Progenitor cell of endocrine pancreas (in vitro differentiated cells): ENCODE measurements around the gene PGPEP1. TPM values are rescaled to one million over a fixed set of nuclear protein-coding genes. Genes with fewer than 3 reads are reported as not detected.

ENCODE experiments used
- microRNA-seq: library from miRNA; unstranded; fragments of <30 nt; microRNA quantifications from one replicate; pipeline ENCODE4 v1.1.0, GENCODE V29; 2020; ENCODE audit warnings: borderline number of aligned reads; ENCODE audit not compliant: unreplicated experiment
- total RNA-seq: library from RNA; stranded (reverse); gene quantifications from 2 replicates; pipeline ENCODE4 v1.2.1, GENCODE V29; 2021

The PGPEP1 gene
- total RNA-seq, 1 donor from 2014 or later, result 51.3 TPM

Small RNA genes within 50 kb of the gene (microRNA-seq; reads per million reads assigned to microRNA genes)
- gene MIR3189, result not detected

Other genes with a start within 250 kb of the PGPEP1 start
- gene MAST3, start 242.8 kb upstream of the PGPEP1 start, total RNA-seq, result 10.7 and 11.1 TPM in 2 replicates
- 58.9 and 61.2 TPM in 2 replicates for gene PIK3R2, start 187.4 kb upstream of the PGPEP1 start, total RNA-seq
- gene IFI30, start 166.8 kb upstream of the PGPEP1 start, total RNA-seq, result not detected in 2 replicates
- 10.6 and 11.5 TPM in 2 replicates for gene MPV17L2, start 147.4 kb upstream of the PGPEP1 start, total RNA-seq
- 3.3 and 5.1 TPM in 2 replicates for gene RAB3A, start 136.6 kb upstream of the PGPEP1 start, total RNA-seq
- 0.53 and 1.6 TPM in 2 replicates for gene PDE4C, start 114.2 kb upstream of the PGPEP1 start, total RNA-seq
- gene IQCN, start 66.1 kb upstream of the PGPEP1 start, total RNA-seq, result 10.5 and 10.9 TPM in 2 replicates
- 158 and 168 TPM in 2 replicates for gene JUND, start 59.0 kb upstream of the PGPEP1 start, total RNA-seq
- gene LSM4, start 17.5 kb upstream of the PGPEP1 start, total RNA-seq, result 150 and 154 TPM in 2 replicates
- gene GDF15, start 45.6 kb downstream of the PGPEP1 start, total RNA-seq, result 10.5 and 14.4 TPM in 2 replicates
- gene LRRC25, start 57.0 kb downstream of the PGPEP1 start, total RNA-seq, result not detected in 2 replicates
- gene SSBP4, start 78.8 kb downstream of the PGPEP1 start, total RNA-seq, result 57.7 and 61.8 TPM in 2 replicates
- 234 TPM in 2 replicates for gene ISYNA1, start 97.5 kb downstream of the PGPEP1 start, total RNA-seq
- 13.8 and 15.5 TPM in 2 replicates for gene ELL, start 181.5 kb downstream of the PGPEP1 start, total RNA-seq
- 216 and 220 TPM in 2 replicates for gene FKBP8, start 203.0 kb downstream of the PGPEP1 start, total RNA-seq
- gene KXD1, start 217.3 kb downstream of the PGPEP1 start, total RNA-seq, result 77.7 and 82.8 TPM in 2 replicates
- 951 and 968 TPM in 2 replicates for gene UBA52, start 231.3 kb downstream of the PGPEP1 start, total RNA-seq
- gene REX1BD, start 248.2 kb downstream of the PGPEP1 start, total RNA-seq, result 66.5 and 67.4 TPM in 2 replicates